Measurements from ENCODE around the gene KRT6C.
"Not testable (repeated sequence)": the region's sequence is repeated elsewhere in the genome, so short reads cannot be mapped to it uniquely, and the experiment has no call there.

The KRT6C gene
- long read RNA-seq, donor 1 = 0 reads
- long read RNA-seq, donor 2 = 0 reads
- long read RNA-seq, donor 3 = 0 reads
- long read RNA-seq, donor 4 = 0 reads
- long read RNA-seq, donor 5 = 0 reads
- long read RNA-seq, donor 6 = 0 reads
- long read RNA-seq, donor 7 = 0 reads
- long read RNA-seq, donor 8 = 0 reads

GRCh38 chr12:52473768-52474167 is at the start of gene KRT6C:
Gene KRT6C, minus strand, starts transcription at chr12:52473805. Its CDS starts 68 bp downstream, at chr12:52473737.
- no peak for DNase-seq

DNA sequence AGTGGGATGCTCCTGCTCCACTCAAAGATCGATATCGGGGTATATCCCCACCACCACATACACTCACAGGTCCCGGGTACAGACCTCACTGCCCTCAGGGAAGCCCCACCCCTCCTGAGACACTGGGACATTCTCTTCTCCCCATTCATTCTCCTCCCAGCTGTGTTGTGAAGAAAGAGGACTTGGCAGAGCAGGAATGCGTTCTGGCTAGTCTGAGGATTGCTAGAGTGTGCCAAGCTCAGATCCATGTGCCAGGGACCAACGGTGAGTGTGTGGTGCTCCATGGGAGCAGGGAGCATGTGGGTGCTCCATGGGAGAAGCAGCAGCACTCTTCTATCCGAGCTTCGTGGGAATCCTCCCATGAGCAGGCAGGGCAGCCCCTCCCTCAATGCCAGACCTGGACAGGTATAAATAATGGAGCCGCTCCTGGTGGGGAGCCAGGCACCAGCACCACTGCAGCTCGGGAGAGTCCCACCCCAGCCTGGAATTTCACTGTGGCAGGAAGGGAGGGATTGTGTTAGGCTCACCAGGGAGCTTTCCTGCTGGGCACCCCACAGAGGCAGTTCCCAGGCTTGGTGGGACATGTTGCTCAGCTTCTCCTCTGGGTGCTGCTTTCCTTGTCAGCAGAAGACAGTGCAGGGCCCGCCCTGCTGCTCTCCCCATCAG is 48.9 kb upstream of the KRT6C start:
- no peak for DNase-seq

GRCh38 chr12:52521568-52522266 is 48.1 kb upstream of the KRT6C start:
- DNase-seq = no peak

DNA sequence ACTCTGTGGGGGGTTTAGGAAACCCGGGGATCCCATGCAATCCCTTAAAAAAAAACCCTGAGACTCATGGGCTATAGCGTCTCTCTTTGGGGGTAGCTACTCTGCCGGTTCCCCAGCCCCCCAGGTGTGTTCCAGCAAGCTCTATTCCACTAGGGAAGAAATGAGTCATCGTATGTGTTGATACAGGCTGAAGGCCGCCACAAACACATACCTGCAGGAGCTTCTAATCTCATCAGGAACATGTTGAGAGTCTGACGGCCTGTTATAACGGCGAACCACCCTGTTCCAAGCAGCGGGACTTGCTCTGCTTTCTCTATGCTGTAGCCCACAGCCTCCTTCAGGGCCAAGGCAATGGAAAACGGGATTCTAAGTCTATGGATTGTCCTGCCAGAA is 47.6 kb upstream of the KRT6C start:
- DNase-seq = no peak

GRCh38 chr12:52519826-52520662 is 46.4 kb upstream of the KRT6C start, which contains the start of gene KRT5:
Gene KRT5, minus strand, starts transcription at chr12:52520394. Its CDS starts 98 bp downstream, at chr12:52520296.
- no peak for DNase-seq

- no peak for DNase-seq
These were observed 45.7 kb upstream of the KRT6C start for GRCh38 chr12:52519387-52519703.

DNA sequence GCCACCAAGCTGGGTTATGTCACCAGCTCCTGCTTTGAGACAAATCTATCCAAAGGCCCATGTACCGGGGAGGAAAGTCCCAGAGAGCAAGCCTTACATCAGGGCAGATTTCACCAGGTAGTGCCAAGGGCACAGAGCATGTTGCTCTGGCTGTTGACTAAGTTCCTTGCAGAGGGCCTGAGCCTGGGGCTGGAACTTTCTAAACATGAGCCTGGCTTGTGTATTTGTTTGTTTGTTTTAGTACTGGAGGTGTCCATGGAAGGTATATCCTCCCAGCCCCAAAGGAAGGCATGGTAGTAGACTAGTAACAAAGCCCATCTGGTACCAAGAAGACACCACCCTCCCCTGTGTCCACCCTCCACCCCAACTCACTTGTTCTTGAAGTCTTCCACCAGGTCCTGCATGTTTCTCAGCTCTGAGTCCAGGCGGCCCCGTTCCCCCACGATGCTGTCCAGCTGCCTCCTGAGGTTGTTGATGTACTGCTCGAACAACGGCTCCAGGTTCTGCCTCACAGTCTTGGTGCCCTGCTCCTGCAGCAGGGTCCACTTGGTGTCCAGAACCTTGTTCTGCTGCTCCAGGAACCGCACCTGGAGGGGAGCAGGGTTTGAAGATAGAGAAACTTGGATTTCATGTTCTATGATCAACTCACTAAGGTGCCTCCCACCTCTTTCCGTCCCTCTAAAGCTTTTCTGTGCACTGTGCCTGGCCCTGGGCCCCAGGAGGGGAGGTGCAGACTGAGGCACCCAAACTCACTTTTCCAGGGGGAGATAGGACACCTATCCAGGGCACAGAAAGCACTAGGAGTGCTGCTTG is 45.2 kb upstream of the KRT6C start:
- no peak for DNase-seq

GRCh38 chr12:52517888-52518287 is 44.3 kb upstream of the KRT6C start:
- no peak for DNase-seq

DNA sequence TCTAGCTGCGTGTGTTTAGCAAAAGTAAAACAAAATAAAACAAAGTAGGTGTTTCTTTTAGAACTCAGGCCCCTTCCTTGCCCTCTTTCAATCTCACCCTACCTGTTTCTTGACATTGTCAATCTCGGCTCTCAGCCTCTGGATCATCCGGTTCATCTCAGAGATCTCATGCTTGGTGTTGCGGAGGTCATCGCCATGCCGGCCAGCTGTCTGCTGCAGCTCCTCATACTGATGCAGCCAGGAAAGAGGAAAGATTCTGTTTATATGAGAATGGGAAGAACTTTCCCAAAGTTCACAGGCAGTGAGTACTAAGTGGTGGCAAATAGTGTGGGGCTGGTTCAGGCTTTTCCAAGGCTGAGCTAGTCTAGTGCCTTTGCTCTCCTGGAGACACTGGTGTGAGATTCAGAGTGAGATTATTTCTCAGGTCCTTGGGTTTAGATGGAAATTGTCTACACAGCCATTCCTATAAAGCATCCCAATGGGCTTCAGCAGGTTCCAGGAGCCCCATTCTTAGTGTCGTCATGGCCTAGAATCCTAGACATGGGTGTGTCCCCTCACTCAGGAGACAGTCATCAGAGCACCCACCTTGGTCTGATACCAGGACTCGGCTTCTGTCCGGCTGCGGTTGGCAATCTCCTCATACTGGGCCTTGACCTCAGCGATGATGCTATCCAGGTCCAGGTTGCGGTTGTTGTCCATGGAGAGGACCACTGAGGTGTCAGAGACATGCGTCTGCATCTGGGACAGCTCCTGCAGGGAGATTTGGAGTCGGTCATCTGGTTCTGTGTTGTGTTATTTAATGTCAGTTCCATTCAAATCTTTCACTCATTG is 43.6 kb upstream of the KRT6C start:
- no peak for DNase-seq

GRCh38 chr12:52515927-52516831 is 42.6 kb upstream of the KRT6C start:
- no peak for DNase-seq

GRCh38 chr12:52515319-52515646 is 41.7 kb upstream of the KRT6C start:
- DNase-seq = no peak

GRCh38 chr12:52514471-52515318 is 41.1 kb upstream of the KRT6C start:
- DNase-seq = no peak

GRCh38 chr12:52513736-52514135 is 40.1 kb upstream of the KRT6C start:
- DNase-seq = no peak

GRCh38 chr12:52508211-52508610 is 34.6 kb upstream of the KRT6C start:
- no peak for DNase-seq

DNA sequence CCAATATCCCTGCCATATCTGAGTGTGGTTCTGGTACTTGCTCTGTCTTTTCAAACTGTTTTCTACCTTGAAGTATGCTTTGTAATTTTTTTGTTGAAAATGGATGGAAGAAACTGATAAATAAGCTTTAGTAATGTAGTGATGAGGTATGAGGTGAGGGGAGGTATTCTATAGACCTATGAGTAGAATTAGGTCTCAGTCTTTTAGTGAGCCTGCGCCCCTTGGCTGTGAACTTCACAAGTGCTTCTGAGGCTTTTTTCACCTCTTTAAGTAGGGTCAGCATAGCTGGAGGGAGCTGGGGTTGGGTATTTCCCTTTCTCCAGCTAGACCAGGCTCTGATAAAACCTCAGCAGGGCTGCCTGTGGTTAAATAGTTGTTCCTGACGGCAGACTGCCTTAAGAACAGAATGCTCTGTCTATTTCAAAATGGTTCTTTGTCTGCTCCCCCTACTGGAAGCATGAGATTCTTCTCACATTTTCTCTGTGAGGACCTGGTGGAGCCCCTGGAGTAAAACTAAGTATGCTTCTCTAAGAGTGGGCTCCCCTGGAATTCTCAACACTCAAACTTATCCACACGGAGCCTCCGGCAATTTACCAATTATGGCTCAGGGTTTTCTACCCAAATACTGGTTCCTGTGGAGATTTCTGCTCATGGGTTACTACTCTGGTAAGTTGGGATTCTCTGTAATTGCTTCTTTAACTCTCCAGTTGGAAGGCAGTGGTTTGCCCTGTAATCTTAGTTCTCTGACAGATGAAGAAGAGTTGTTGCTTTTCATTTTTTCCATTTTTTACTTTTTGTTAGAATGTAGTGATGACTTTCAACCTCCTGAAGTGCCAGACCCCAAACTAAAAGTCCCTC is 33.5 kb upstream of the KRT6C start:
- no peak for DNase-seq

DNA sequence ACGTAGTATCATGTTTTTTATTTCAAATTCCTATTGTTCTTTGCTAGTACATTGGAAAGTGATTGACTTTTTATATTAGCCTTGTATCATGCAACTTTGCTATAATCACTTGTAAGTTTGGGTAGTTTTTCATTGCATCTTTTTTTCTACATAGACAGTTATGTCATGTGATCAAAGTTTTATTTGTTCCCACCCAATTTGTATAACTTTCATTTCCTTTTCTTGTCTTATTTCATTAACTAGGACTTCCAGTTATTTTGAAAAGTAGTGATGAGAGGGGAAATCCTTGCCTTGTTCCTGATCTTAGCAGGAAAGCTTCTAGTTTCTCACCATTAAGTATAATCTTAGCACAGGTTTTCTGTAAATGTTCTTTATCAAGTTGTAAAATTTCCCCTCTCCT is 29.3 kb upstream of the KRT6C start:
- no peak for DNase-seq

DNA sequence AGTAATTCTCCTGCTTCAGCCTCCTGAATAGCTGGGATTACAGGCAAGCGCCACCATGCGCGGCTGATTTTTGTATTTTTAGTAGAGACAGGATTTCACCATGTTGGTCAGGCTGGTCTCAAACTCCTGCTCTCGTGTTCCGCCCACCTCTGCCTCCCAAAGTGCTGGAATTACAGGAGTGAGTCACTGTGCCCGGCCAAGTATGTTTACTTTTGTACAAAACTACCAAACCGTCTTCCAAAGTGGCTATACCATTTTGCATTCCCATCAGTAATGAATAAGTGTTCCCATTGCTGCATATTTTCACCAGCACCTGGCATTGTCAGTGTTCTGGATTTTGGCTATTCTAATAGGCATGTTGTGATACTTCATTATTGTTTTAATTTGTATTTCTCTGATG is 27.9 kb upstream of the KRT6C start:
- no peak for DNase-seq

GRCh38 chr12:52500574-52500973 is 27.0 kb upstream of the KRT6C start:
- DNase-seq = not testable (repeated sequence)
